Measurements from ENCODE around the gene RLN3. TPM values are rescaled to one million over a fixed set of nuclear protein-coding genes. Genes with fewer than 3 reads are reported as not detected.
"Not testable (repeated sequence)": the region's sequence is repeated elsewhere in the genome, so short reads cannot be mapped to it uniquely, and the experiment has no call there.

The RLN3 gene
- total RNA-seq, 4 donors from 2014 or later, result not detected

DNA sequence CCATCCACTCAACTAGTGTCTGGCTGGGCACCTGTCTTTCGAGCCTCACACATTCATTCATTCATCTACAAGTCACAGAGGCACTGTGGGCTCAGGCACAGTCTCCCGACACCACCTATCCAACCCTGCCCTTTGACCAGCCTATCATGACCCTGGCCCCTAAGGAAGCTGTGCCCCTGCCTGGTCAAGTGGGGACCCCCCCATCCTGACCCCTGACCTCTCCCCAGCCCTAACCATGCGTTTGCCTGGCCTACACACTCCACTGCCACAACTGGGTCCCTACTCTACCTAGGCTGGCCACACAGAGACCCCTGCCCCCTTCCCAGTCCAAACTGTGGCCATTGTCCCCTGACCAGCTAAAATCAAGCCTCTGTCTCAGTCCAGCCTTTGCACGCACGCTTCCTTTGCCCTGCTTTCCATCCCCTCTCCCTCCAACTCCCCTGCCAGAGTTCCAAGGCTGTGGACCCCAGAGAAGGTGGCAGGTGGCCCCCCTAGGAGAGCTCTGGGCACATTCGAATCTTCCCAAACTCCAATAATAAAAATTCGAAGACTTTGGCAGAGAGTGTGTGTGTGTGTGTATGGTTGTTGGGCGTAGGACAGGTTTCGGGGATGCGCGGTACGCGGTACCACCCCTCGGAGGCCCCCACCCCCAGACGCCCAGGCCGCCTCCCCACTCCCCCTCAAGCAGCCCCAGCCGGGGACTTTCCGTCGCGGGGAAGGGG is 3.2 kb downstream of the RLN3 start:
- peaks cover 0 to 28% (median 0%) of the 10 kb centered on the region in 4 donors for H3K27me3 ChIP-seq
- peaks cover 0 to 19% (median 14%) of the 10 kb centered on the region in 3 donors for H3K4me1 ChIP-seq
- H3K36me3 ChIP-seq, result no peaks in the 10 kb centered on the region
- 60 to 82% methylated on average over 2 to 6 of the region's 20 CpGs for WGBS, 2 donors
- H3K4me3 ChIP-seq, result peak overlapping the region; percentile 34 to 88 (median 60)
- no peak for TF ChIP-seq POLR2A (IDR thresholded peaks at IDR 0.05)
- TF ChIP-seq, protein P1, sequence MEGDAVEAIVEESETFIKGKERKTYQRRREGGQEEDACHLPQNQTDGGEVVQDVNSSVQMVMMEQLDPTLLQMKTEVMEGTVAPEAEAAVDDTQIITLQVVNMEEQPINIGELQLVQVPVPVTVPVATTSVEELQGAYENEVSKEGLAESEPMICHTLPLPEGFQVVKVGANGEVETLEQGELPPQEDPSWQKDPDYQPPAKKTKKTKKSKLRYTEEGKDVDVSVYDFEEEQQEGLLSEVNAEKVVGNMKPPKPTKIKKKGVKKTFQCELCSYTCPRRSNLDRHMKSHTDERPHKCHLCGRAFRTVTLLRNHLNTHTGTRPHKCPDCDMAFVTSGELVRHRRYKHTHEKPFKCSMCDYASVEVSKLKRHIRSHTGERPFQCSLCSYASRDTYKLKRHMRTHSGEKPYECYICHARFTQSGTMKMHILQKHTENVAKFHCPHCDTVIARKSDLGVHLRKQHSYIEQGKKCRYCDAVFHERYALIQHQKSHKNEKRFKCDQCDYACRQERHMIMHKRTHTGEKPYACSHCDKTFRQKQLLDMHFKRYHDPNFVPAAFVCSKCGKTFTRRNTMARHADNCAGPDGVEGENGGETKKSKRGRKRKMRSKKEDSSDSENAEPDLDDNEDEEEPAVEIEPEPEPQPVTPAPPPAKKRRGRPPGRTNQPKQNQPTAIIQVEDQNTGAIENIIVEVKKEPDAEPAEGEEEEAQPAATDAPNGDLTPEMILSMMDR (IDR thresholded peaks at IDR 0.05), result no peak
- no peak for DNase-seq
- H3K9me3 ChIP-seq, result no peaks in the 10 kb centered on the region
- H3K27ac ChIP-seq, result peak overlapping the region; percentile 56 to 85 (median 77)
- intact Hi-C loops (cut with DNase I), result no loop called here

DNA sequence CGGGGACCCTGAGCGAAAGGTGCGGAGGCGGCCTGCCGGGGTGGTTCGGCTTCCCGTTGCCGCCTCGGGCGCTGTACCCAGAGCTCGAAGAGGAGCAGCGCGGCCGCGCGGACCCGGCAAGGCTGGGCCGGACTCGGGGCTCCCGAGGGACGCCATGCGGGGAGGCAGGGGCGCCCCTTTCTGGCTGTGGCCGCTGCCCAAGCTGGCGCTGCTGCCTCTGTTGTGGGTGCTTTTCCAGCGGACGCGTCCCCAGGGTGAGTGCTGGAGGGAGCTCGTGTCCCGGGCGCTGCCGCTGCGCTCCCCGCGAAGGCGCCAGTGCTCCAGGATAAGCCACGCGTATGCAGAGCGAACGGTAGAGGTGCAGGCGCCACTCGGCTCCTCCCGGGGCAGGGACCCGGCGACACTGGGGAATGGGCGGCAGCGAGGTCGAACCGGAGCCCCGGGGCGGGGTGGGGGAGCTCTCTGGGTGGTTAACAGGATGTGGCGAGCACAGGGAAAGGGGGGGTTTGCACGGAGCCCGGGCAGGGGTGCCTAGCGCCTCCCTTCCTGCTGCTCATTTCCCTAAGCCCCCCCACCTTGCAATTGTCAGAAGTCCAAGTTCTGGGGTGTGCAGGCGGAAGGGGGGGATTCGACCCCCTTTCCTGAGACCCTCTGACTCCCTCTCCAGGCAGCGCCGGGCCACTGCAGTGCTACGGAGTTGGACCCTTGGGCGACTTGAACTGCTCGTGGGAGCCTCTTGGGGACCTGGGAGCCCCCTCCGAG is 4.0 kb downstream of the RLN3 start, which contains the start of gene IL27RA:
Gene IL27RA, plus strand, starts transcription at position 44 of the 762 bp plus-strand sequence. Its CDS starts 111 bp downstream, at position 155.
- H3K9me3 ChIP-seq, result no peaks in the 10 kb centered on the region
- intact Hi-C loops (cut with DNase I), result no loop called here
- H3K27me3 ChIP-seq, result peaks cover 0 to 28% (median 0%) of the 10 kb centered on the region in 4 donors
- peak within 1 kb of the TSS; percentile 34 to 88 (median 60) for H3K4me3 ChIP-seq
- peak within 1 kb of the TSS; percentile 56 to 85 (median 77) for H3K27ac ChIP-seq
- TF ChIP-seq, protein P1 (IDR thresholded peaks at IDR 0.05), result peak in 5 of 6 experiments; percentile 33 to 65 (median 51)
- TF ChIP-seq POLR2A (IDR thresholded peaks at IDR 0.05), result peak in 2 of 4 donors; percentile 14 to 44
- H3K36me3 ChIP-seq, result no peaks in the 10 kb centered on the region
- peaks cover 0 to 19% (median 14%) of the 10 kb centered on the region in 3 donors for H3K4me1 ChIP-seq
- no peak for DNase-seq
- WGBS, 2 donors, result 1 to 3% methylated on average over 11 to 19 of the region's 63 CpGs

DNA sequence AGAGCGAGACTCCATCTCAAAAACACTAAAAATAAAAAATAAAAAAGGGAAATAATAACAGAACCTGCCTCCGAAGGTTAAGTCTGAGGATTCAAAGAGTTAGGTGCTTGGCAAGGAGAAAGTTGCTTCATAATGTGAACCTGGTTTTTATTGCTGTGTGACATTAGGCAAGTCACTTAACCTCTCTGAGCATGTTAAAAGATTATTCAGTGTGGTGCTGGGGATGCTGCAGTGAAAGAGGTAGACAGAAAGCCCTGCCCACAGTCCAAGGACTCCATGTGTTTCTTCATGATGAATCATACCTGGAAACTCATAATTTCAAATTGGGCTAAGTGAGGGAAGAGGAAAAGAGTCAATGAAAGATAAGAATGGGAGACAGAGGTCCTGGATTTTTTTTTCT is 6.0 kb downstream of the RLN3 start:
- intact Hi-C loops (cut with DNase I), result no loop called here
- H3K36me3 ChIP-seq, result no peaks in the 10 kb centered on the region
- DNase-seq, result no peak
- H3K4me3 ChIP-seq, result no peak overlapping the region
- WGBS, 2 donors, result 97 to 100% methylated on average over 2 of the region's 2 CpGs
- H3K27me3 ChIP-seq, result peaks cover 0 to 18% (median 0%) of the 10 kb centered on the region in 4 donors
- H3K27ac ChIP-seq, result no peak overlapping the region
- H3K9me3 ChIP-seq, result no peaks in the 10 kb centered on the region
- no peak for TF ChIP-seq POLR2A (IDR thresholded peaks at IDR 0.05)
- TF ChIP-seq, protein P1 (IDR thresholded peaks at IDR 0.05), result no peak
- H3K4me1 ChIP-seq, result peaks cover 0 to 19% (median 14%) of the 10 kb centered on the region in 3 donors

DNA sequence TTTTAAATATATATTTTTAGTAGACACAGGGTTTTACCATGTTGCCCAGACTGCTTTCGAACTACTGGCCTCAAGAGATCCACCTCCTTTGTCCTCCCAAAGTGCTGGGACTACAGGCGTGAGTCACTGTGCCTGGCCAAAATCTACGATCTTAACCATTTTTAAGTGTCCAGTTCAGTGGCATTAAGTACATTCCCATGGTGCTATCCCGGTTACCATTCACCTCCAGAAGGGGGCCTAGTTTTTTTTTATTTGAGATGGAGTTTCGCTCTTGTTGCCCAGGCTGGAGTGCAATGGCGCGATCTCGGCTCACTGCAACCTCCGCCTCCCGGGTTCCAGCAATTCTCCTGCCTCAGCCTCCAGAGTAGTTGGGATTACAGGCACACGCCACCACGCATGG is 7.2 kb downstream of the RLN3 start:
- H3K4me3 ChIP-seq; DNase-seq; H3K27ac ChIP-seq; H3K9me3 ChIP-seq; intact Hi-C loops (cut with DNase I); H3K36me3 ChIP-seq: not testable (repeated sequence)
- peaks cover 0 to 19% (median 14%) of the 10 kb centered on the region in 3 donors for H3K4me1 ChIP-seq
- WGBS, 2 donors, result 81 to 86% methylated on average over 6 to 12 of the region's 12 CpGs
- H3K27me3 ChIP-seq, result peaks cover 0 to 18% (median 0%) of the 10 kb centered on the region in 4 donors

DNA sequence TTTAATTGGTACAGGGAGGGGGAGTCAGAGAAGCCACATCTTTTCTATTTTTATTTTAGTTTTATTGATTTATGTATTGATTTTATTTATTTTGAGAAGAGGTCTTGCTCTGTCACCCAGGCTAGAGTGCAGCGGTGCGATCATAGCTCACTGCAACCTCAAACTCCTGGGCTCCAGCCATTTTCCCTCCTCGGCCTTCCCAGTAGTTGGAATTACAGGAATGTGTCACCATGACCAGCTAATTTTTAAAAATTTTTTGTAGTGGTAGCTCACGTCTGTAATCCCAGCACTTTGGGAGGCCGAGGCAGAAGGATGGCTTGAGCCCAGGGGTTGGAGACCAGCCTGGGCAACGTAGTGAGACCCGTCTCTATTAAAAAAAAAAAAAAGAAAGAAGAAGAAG is 7.8 kb downstream of the RLN3 start:
- 82 to 91% methylated on average over 6 to 7 of the region's 7 CpGs for WGBS, 2 donors
- peaks cover 0 to 5% (median 0%) of the 10 kb centered on the region in 3 donors for H3K36me3 ChIP-seq
- no peaks in the 10 kb centered on the region for H3K9me3 ChIP-seq
- intact Hi-C loops (cut with DNase I), result no loop called here
- H3K27me3 ChIP-seq, result peaks cover 0 to 16% (median 0%) of the 10 kb centered on the region in 4 donors
- no peak for DNase-seq
- peaks cover 0 to 18% (median 14%) of the 10 kb centered on the region in 3 donors for H3K4me1 ChIP-seq
- TF ChIP-seq, protein P1 (IDR thresholded peaks at IDR 0.05), result no peak
- no peak for TF ChIP-seq POLR2A (IDR thresholded peaks at IDR 0.05)
- H3K27ac ChIP-seq, result no peak overlapping the region
- H3K4me3 ChIP-seq, result no peak overlapping the region

Measured in esophagus squamous epithelium (tissue), 5 donors.